Body of pancreas (tissue), 4 donors: ENCODE data around the gene SYMPK.

Source experiments
- POLR2A ChIP-seq, 3 donors: fragments of 450-650 bp; IDR thresholded peaks; one replicate each; pipeline ENCODE4 v1.6.1; 2016; ENCODE audit warnings: antibody characterized with exemption in 3 of 3, mild to moderate bottlenecking in 2 of 3
- TF ChIP-seq, protein P1 (sequence below), 7 experiments: fragments of 450-650 bp in 4 of 7; fragments of 200-600 bp in 3 of 7; sonication (generic) in 3 of 7; IDR thresholded peaks; one replicate each; pipeline ENCODE4 v1.5.1; 2016 to 2019; ENCODE audit warnings: antibody characterized with exemption in 7 of 7

DNA sequence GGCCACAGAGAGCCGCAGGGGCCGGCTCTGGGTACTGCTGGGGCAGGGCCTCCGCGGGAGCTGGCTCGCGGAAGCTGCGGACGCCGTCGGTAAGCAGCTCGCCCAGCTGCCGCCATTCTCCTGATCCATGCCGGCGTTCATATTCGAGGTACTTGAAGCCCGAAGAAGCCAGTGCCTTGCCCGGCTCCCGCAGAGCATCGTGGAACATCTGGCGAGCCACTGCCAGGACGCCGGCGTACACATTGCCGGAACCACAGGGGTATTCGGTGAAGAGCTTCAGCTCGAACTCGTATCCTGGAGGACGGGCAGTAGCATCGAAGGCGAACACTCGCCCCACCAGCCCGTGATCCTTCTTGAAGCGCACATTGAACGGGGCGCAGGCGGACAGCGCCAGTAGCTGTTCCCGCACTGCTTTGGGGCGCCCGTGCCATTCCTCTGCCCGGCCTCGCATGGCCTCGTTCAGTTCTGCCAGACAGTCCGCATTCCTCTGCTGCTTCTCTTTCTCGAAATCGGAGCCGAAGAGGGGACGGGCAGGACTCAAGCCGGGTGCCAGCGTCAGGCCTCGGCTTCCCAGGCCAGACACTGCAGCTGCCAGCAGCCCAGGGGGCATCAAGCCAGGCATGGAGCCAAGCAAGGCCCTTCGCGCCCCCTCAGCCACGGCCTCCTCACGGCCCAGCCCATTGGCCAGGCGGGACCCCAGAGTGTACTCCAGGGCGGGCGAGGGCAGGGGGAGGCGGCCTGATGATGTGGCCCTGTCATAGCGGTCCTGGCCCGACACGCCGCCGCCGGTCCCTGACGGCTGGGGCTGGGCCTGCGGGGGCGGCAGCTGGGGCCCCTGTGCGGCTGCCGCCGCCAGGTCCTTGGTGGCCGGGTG is 22.0 kb upstream of the SYMPK start:
- TF ChIP-seq, protein P1, sequence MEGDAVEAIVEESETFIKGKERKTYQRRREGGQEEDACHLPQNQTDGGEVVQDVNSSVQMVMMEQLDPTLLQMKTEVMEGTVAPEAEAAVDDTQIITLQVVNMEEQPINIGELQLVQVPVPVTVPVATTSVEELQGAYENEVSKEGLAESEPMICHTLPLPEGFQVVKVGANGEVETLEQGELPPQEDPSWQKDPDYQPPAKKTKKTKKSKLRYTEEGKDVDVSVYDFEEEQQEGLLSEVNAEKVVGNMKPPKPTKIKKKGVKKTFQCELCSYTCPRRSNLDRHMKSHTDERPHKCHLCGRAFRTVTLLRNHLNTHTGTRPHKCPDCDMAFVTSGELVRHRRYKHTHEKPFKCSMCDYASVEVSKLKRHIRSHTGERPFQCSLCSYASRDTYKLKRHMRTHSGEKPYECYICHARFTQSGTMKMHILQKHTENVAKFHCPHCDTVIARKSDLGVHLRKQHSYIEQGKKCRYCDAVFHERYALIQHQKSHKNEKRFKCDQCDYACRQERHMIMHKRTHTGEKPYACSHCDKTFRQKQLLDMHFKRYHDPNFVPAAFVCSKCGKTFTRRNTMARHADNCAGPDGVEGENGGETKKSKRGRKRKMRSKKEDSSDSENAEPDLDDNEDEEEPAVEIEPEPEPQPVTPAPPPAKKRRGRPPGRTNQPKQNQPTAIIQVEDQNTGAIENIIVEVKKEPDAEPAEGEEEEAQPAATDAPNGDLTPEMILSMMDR (IDR thresholded peaks at IDR 0.05): no peak
- TF ChIP-seq POLR2A (IDR thresholded peaks at IDR 0.05): no peak
